ENCODE measurements around the gene PPIH.
A peak's percentile ranks its signal among the peaks of the same experiment; 100 is the strongest.

PPIH gene

DNA sequence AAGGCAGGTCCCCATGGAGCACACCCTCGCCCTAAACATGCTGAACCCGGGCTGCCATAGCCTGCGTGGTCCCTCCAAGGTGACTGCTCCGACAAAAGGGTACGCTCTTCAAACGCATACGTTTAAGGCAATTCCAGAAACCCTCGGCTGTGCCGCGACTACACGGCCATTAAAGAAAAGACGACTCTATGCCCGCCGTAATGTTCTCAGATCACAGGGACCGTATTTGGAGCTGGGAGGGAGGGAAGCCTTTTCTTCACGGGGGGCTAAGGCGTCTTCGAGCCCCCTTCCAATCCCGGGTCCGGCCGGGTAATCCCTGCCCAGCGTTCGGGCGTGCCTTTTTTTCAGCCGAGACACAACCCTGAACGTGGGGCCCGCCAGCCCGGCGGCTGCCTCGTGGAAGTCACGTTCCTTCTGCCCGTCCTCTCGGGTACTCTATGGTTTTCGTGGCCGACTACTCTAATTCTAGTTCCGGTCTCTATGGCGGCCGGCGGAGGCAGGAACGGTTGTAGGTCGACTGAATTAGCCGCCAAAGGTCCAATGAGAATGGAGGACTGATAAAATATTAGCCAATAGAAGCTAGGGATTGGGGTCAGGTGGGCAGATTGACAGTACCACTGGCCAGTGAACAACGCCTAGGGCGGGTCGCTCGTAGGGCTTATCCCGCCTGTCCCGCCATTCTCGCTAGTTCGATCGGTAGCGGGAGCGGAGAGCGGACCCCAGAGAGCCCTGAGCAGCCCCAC is 23.7 kb downstream of the PPIH start, which contains the start of gene YBX1 (continued):
- TF ChIP-seq, protein P1, sequence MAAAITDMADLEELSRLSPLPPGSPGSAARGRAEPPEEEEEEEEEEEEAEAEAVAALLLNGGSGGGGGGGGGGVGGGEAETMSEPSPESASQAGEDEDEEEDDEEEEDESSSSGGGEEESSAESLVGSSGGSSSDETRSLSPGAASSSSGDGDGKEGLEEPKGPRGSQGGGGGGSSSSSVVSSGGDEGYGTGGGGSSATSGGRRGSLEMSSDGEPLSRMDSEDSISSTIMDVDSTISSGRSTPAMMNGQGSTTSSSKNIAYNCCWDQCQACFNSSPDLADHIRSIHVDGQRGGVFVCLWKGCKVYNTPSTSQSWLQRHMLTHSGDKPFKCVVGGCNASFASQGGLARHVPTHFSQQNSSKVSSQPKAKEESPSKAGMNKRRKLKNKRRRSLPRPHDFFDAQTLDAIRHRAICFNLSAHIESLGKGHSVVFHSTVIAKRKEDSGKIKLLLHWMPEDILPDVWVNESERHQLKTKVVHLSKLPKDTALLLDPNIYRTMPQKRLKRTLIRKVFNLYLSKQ (tag by site-specific recombination; IDR thresholded peaks at IDR 0.05; ENCODE audit: borderline replicate concordance): no peak
- TF ChIP-seq ZNF654 (tag by site-specific recombination; IDR thresholded peaks at IDR 0.05; ENCODE audit: low read depth) (no peak), ZNF837 (tag by site-specific recombination; IDR thresholded peaks at IDR 0.05) (no peak), MYNN (tag by site-specific recombination; IDR thresholded peaks at IDR 0.05; ENCODE audit: borderline replicate concordance) (no peak), GLIS1 (tag by site-specific recombination; IDR thresholded peaks at IDR 0.05) (no peak; the same call in 1 of the 2 replicates), ZNF274 (IDR thresholded peaks at IDR 0.05; ENCODE audit: low read length) (no peak), ZNF274 (tag by site-specific recombination; IDR thresholded peaks at IDR 0.05; ENCODE audit: borderline replicate concordance) (no peak), ZBTB7A (tag by site-specific recombination; IDR thresholded peaks at IDR 0.05; ENCODE audit: low read depth) (no peak), ZNF292 (tag by site-specific recombination; IDR thresholded peaks at IDR 0.05; ENCODE audit: borderline replicate concordance, low read depth) (no peak), ZNF146 (tag by site-specific recombination; IDR thresholded peaks at IDR 0.05) (no peak), ZNF221 (tag by site-specific recombination; IDR thresholded peaks at IDR 0.05; ENCODE audit: borderline replicate concordance) (no peak), ZNF157 (tag by site-specific recombination; IDR thresholded peaks at IDR 0.05) (no peak), ZNF433 (tag by site-specific recombination; IDR thresholded peaks at IDR 0.05; ENCODE audit: low read depth) (no peak), RBAK (tag by site-specific recombination; IDR thresholded peaks at IDR 0.05) (no peak), ZFP37 (tag by site-specific recombination; IDR thresholded peaks at IDR 0.05) (peak; percentile 76), SP7 (tag by site-specific recombination; IDR thresholded peaks at IDR 0.05) (peak; percentile 79), ZBTB48 (tag by site-specific recombination; IDR thresholded peaks at IDR 0.05) (peak; percentile 69; the same call in 1 of the 2 replicates), GLIS2 (tag by site-specific recombination; IDR thresholded peaks at IDR 0.05) (peak; percentile 51), ZNF202 (tag by site-specific recombination; IDR thresholded peaks at IDR 0.05; ENCODE audit: borderline replicate concordance) (no peak), ZNF621 (tag by site-specific recombination; IDR thresholded peaks at IDR 0.05) (no peak), ZNF16 (tag by site-specific recombination; IDR thresholded peaks at IDR 0.05; ENCODE audit: low read depth) (no peak), TRIM28 (IDR thresholded peaks at IDR 0.05; ENCODE audit: borderline replicate concordance, low read length) (peak; percentile 53; the same call in 1 of the 2 replicates), ZNF596 (tag by site-specific recombination; IDR thresholded peaks at IDR 0.05) (0 out of 2 replicates have a peak, but pooled peaks have one; percentile 12), ZFP3 (tag by site-specific recombination; IDR thresholded peaks at IDR 0.05; ENCODE audit: low read depth) (no peak), BCL11B (tag by site-specific recombination; IDR thresholded peaks at IDR 0.05; ENCODE audit: low read depth) (no peak), ZNF184 (tag by site-specific recombination; IDR thresholded peaks at IDR 0.05) (no peak), ZNF843 (tag by site-specific recombination; IDR thresholded peaks at IDR 0.05) (no peak), ZEB2 (tag by site-specific recombination; IDR thresholded peaks at IDR 0.05) (peak; percentile 85)
- TF ChIP-seq, protein P2, sequence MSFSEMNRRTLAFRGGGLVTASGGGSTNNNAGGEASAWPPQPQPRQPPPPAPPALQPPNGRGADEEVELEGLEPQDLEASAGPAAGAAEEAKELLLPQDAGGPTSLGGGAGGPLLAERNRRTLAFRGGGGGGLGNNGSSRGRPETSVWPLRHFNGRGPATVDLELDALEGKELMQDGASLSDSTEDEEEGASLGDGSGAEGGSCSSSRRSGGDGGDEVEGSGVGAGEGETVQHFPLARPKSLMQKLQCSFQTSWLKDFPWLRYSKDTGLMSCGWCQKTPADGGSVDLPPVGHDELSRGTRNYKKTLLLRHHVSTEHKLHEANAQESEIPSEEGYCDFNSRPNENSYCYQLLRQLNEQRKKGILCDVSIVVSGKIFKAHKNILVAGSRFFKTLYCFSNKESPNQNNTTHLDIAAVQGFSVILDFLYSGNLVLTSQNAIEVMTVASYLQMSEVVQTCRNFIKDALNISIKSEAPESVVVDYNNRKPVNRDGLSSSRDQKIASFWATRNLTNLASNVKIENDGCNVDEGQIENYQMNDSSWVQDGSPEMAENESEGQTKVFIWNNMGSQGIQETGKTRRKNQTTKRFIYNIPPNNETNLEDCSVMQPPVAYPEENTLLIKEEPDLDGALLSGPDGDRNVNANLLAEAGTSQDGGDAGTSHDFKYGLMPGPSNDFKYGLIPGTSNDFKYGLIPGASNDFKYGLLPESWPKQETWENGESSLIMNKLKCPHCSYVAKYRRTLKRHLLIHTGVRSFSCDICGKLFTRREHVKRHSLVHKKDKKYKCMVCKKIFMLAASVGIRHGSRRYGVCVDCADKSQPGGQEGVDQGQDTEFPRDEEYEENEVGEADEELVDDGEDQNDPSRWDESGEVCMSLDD (tag by site-specific recombination; IDR thresholded peaks at IDR 0.05): no peak
- TF ChIP-seq, protein P3, sequence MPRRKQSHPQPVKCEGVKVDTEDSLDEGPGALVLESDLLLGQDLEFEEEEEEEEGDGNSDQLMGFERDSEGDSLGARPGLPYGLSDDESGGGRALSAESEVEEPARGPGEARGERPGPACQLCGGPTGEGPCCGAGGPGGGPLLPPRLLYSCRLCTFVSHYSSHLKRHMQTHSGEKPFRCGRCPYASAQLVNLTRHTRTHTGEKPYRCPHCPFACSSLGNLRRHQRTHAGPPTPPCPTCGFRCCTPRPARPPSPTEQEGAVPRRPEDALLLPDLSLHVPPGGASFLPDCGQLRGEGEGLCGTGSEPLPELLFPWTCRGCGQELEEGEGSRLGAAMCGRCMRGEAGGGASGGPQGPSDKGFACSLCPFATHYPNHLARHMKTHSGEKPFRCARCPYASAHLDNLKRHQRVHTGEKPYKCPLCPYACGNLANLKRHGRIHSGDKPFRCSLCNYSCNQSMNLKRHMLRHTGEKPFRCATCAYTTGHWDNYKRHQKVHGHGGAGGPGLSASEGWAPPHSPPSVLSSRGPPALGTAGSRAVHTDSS (tag by site-specific recombination; IDR thresholded peaks at IDR 0.05): no peak
- TF ChIP-seq, protein P4, sequence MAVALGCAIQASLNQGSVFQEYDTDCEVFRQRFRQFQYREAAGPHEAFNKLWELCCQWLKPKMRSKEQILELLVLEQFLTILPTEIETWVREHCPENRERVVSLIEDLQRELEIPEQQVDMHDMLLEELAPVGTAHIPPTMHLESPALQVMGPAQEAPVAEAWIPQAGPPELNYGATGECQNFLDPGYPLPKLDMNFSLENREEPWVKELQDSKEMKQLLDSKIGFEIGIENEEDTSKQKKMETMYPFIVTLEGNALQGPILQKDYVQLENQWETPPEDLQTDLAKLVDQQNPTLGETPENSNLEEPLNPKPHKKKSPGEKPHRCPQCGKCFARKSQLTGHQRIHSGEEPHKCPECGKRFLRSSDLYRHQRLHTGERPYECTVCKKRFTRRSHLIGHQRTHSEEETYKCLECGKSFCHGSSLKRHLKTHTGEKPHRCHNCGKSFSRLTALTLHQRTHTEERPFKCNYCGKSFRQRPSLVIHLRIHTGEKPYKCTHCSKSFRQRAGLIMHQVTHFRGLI (tag by site-specific recombination; IDR thresholded peaks at IDR 0.05): peak; percentile 28; the same call in 1 of the 2 replicates
- TF ChIP-seq, protein P5, sequence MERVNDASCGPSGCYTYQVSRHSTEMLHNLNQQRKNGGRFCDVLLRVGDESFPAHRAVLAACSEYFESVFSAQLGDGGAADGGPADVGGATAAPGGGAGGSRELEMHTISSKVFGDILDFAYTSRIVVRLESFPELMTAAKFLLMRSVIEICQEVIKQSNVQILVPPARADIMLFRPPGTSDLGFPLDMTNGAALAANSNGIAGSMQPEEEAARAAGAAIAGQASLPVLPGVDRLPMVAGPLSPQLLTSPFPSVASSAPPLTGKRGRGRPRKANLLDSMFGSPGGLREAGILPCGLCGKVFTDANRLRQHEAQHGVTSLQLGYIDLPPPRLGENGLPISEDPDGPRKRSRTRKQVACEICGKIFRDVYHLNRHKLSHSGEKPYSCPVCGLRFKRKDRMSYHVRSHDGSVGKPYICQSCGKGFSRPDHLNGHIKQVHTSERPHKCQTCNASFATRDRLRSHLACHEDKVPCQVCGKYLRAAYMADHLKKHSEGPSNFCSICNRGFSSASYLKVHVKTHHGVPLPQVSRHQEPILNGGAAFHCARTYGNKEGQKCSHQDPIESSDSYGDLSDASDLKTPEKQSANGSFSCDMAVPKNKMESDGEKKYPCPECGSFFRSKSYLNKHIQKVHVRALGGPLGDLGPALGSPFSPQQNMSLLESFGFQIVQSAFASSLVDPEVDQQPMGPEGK (tag by site-specific recombination; IDR thresholded peaks at IDR 0.05): peak; percentile 54; the same call in 1 of the 2 replicates
